ENCODE measurements around the gene LEF1.

GRCh38 chr4:108078024-108078733 lies 90.6 kb downstream of the LEF1 start:
- TF ChIP-seq CTCF (IDR thresholded peaks at IDR 0.05) (no peak), ZFX (IDR thresholded peaks at IDR 0.05; ENCODE audit: borderline replicate concordance) (no peak)

All from 22Rv1 (cell line).